SK-N-MC (cell line): Measurements from ENCODE around the gene FAM13A.

Experiments used
- EZH2 ChIP-seq: fragments of 200-600 bp; sonication (generic); IDR thresholded peaks from one replicate; pipeline ENCODE4 v1.6.1; 2017; ENCODE audit warnings: antibody characterized with exemption
- POLR2AphosphoS5 ChIP-seq: IDR thresholded peaks from 2 replicates; pipeline ENCODE4 v1.6.1; 2012; ENCODE audit warnings: mild to moderate bottlenecking, low read depth, low read length, borderline replicate concordance

DNA sequence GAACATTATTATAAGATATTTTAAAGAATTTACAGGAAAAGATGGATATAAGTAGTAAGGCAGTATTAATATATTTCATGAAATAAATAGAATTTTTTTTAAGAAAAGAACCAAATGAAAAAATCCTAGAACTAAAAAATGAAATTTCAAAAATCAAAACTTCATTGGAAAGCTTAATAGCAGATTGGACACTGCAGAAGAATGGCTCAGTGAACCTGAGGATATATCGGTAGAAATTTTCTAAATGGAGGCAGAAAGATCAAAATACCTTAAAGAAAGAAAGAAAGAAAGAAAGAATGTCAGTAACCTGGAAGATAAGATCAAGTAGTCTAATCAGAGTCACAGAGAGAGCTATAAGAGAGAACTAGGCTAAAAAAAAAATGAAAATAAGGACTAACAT lies 21.3 kb upstream of the FAM13A start:
- no peak for TF ChIP-seq EZH2
- TF ChIP-seq POLR2AphosphoS5 = no peak
